Keratinocyte (primary cell): ENCODE results near the gene SUN5.

ENCODE experiments used
- EZH2 ChIP-seq: IDR thresholded peaks from one replicate; pipeline ENCODE4 v1.6.1; 2012; ENCODE audit warnings: inconsistent platforms, mild to moderate bottlenecking, low read length, moderate library complexity
- TF ChIP-seq, protein P1 (sequence below), 3 experiments: IDR thresholded peaks in 1 of 3; conservative IDR thresholded peaks in 1 of 3; optimal IDR thresholded peaks in 1 of 3; 2 replicates in 2 of 3; 3 replicates in 1 of 3; pipeline versions ENCODE3 to v1.5.1; 2011; ENCODE audit warnings: low read length in 3 of 3, mild to moderate bottlenecking in 3 of 3, moderate library complexity in 2 of 3, control low read depth in 1 of 3, inconsistent platforms in 1 of 3; ENCODE audit not compliant: insufficient read depth in 2 of 3; ENCODE audit errors: extremely low read depth in 1 of 3

DNA sequence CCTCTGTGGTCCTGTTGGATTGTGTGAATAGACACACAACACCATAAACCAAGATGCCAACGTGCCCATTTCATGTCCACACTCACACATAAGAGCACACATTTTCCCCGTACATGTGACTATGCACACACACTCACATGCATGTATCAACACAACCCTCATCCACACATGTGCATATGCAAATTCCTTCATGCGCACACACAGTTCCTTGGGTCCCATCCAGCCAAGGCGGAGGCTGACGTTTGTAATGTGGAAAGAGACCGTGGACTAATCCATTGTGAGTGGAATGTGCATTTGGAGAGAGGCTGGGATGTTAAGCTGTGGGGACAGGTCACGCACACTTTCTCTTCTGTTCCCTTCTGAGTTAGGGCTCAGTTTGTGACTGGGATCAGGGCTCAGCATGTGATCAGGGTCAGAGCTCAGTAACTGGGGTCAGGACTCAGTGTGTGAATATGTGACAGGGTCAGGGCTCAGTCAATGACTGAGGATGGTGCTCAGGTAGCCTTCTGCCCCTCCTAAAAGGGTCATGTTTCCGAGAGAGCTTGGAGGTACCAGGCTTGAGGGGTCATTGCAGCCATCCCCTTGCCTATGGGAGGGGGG lies 2.6 kb upstream of the SUN5 start:
- TF ChIP-seq, protein P1, sequence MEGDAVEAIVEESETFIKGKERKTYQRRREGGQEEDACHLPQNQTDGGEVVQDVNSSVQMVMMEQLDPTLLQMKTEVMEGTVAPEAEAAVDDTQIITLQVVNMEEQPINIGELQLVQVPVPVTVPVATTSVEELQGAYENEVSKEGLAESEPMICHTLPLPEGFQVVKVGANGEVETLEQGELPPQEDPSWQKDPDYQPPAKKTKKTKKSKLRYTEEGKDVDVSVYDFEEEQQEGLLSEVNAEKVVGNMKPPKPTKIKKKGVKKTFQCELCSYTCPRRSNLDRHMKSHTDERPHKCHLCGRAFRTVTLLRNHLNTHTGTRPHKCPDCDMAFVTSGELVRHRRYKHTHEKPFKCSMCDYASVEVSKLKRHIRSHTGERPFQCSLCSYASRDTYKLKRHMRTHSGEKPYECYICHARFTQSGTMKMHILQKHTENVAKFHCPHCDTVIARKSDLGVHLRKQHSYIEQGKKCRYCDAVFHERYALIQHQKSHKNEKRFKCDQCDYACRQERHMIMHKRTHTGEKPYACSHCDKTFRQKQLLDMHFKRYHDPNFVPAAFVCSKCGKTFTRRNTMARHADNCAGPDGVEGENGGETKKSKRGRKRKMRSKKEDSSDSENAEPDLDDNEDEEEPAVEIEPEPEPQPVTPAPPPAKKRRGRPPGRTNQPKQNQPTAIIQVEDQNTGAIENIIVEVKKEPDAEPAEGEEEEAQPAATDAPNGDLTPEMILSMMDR (optimal IDR thresholded peaks at IDR 0.05 in 1 of 3, IDR thresholded peaks at IDR 0.05 in 1 of 3, conservative IDR thresholded peaks at IDR 0.05 in 1 of 3; ENCODE audit: extremely low read depth in 1 of 3, insufficient read depth in 2 of 3, low read length in 3 of 3): no peak
- no peak for TF ChIP-seq EZH2
